T-cell (primary cell): ENCODE results near the gene AKAP13. TPM values are rescaled to one million over a fixed set of nuclear protein-coding genes. Genes with fewer than 3 reads are reported as not detected.

Experiments used
- ATAC-seq, 4 experiments: fragments of 200-7000 bp in 3 of 4; fragments of 150-1000 bp in 1 of 4; cut with Tn5 transposase; replicated peaks in 1 of 4; 1 replicate in 3 of 4; 2 replicates in 1 of 4; pipeline ENCODE4 v1.10.0; 2021; ENCODE audit warnings: moderate library complexity in 3 of 4, mild to moderate bottlenecking in 2 of 4, moderate number of reproducible peaks in 1 of 4
- CTCF ChIA-PET, 2 donors: fragments of 300-600 bp; sonication (Branson Sonifier 250); formaldehyde crosslinking; loops; one replicate each; lab custom pipeline; 2022; ENCODE audit warnings: antibody characterized with exemption in 2 of 2; lab: Charles Lee
- POLR2A ChIA-PET, 2 donors: fragments of 300-600 bp; sonication (Branson Sonifier 250); formaldehyde crosslinking; loops; one replicate each; lab custom pipeline; 2022; ENCODE audit warnings: antibody characterized with exemption in 2 of 2; lab: Charles Lee
- DNase-seq, 35 experiments: peaks; one replicate each; pipeline versions ENCODE4 v3.0.0 to v3.0.0-alpha.2; 2013 to 2023
- H3K27ac ChIP-seq: one replicate; pipeline ENCODE4 v1.5.1; 2013; ENCODE audit warnings: low read length
- H3K27me3 ChIP-seq, 2 experiments: replicated peaks in 1 of 2; 1 replicate in 1 of 2; 2 replicates in 1 of 2; pipeline versions ENCODE4 v1.6.1 to v1.7.0; 2013; ENCODE audit warnings: low read length in 1 of 2, mixed read lengths in 1 of 2; ENCODE audit not compliant: control insufficient read depth in 2 of 2, insufficient read depth in 2 of 2; ENCODE audit errors: extremely low read depth in 1 of 2
- H3K36me3 ChIP-seq, 2 donors: 1 replicate in 1 of 2; 2 replicates in 1 of 2; pipeline versions ENCODE4 v1.6.1 to v1.7.0; 2013; ENCODE audit warnings: low read length in 1 of 2; ENCODE audit not compliant: control insufficient read depth in 2 of 2, insufficient read depth in 1 of 2; ENCODE audit errors: extremely low read depth in 1 of 2
- H3K4me1 ChIP-seq, 2 experiments: 1 replicate in 1 of 2; 2 replicates in 1 of 2; pipeline versions ENCODE4 v1.6.1 to v1.7.0; 2013; ENCODE audit warnings: low read length in 2 of 2, mixed read lengths in 1 of 2; ENCODE audit not compliant: insufficient read depth in 2 of 2, control insufficient read depth in 1 of 2; ENCODE audit errors: extremely low read depth in 1 of 2
- H3K4me3 ChIP-seq, 2 donors: 1 replicate in 1 of 2; 2 replicates in 1 of 2; pipeline versions ENCODE4 v1.5.1 to v1.7.0; 2013; ENCODE audit warnings: mild to moderate bottlenecking in 2 of 2, low read length in 1 of 2, moderate library complexity in 1 of 2; ENCODE audit not compliant: control insufficient read depth in 1 of 2; ENCODE audit errors: extremely low read depth in 1 of 2
- H3K9me3 ChIP-seq: 2 replicates; pipeline ENCODE4 v1.7.0; 2013
- H3K27ac Mint-ChIP-seq, 2 donors: one replicate each; pipeline ENCODE4 v1.8.0; 2020 to 2021; ENCODE audit warnings: mild to moderate bottlenecking in 2 of 2, mixed read lengths in 2 of 2
- H3K27me3 Mint-ChIP-seq, 2 donors: one replicate each; pipeline ENCODE4 v1.8.0; 2021 to 2022; ENCODE audit warnings: mixed read lengths in 2 of 2
- H3K36me3 Mint-ChIP-seq: one replicate; pipeline ENCODE4 v1.8.0; 2021; ENCODE audit warnings: mixed read lengths
- H3K4me1 Mint-ChIP-seq, 3 donors: one replicate each; pipeline ENCODE4 v1.8.0; 2020 to 2022; ENCODE audit warnings: mixed read lengths in 3 of 3, mild to moderate bottlenecking in 1 of 3
- H3K4me3 Mint-ChIP-seq, 3 donors: one replicate each; pipeline ENCODE4 v1.8.0; 2020 to 2022; ENCODE audit warnings: mild to moderate bottlenecking in 3 of 3, mixed read lengths in 3 of 3, moderate library complexity in 3 of 3
- H3K9me3 Mint-ChIP-seq, 3 donors: one replicate each; pipeline ENCODE4 v1.8.0; 2020 to 2022; ENCODE audit warnings: mixed read lengths in 3 of 3
- WGBS: methylation state at CpG from one replicate; pipeline ENCODE4 v1.1.5; 2013; ENCODE audit warnings: missing lambda C conversion rate; ENCODE audit not compliant: insufficient coverage; 5-methylcytosine and 5-hydroxymethylcytosine counted together
- total RNA-seq, 35 experiments: library from RNA in 6 of 35; stranded (reverse) in 6 of 35; fragments of 120-200 nt in 1 of 35; gene quantifications; one replicate each; pipeline versions ENCODE4 v1.2.1 to v1.2.4 and lab custom pipeline; 2013 to 2026

AKAP13 gene
- total RNA-seq, 5 donors from 2014 or later (not counting 1 experiment from before 2014, with no cell fraction given): 232 to 391 (median 281) TPM

GRCh38 chr15:85545752-85546151, 165.3 kb downstream of the AKAP13 start:
- H3K4me1 ChIP-seq: peaks cover 5 to 20% of the 10 kb centered on the region in 2 experiments
- ChIA-PET POLR2A (no interaction called here), CTCF (interaction anchor here (0.6 to 0.8 kb wide), 2 partner anchors 20 to 40 kb away, joined by 3 to 4 read pairs; no protein-coding TSS in a partner anchor)
- DNase-seq (no peak), ATAC-seq (no peak)
- 100% methylated on average over 1 of the region's 3 CpGs for WGBS
- no peak overlapping the region for H3K27ac ChIP-seq
- no peak overlapping the region for H3K4me3 ChIP-seq
- Mint-ChIP-seq H3K4me1 (peaks cover 52 to 71% (median 62%) of the 10 kb centered on the region in 3 donors), H3K27me3 (no peaks in the 10 kb centered on the region), H3K9me3 (no peaks in the 10 kb centered on the region), H3K27ac (peak overlapping the region; percentile 11 to 56), H3K36me3 (peaks cover 49% of the 10 kb centered on the region), H3K4me3 (no peak overlapping the region)
- H3K9me3 ChIP-seq: no peaks in the 10 kb centered on the region
- H3K27me3 ChIP-seq: no peaks in the 10 kb centered on the region
- H3K36me3 ChIP-seq: peaks cover 0 to 16% of the 10 kb centered on the region in 2 donors

GRCh38 chr15:85547386-85547785, 167.0 kb downstream of the AKAP13 start:
- Mint-ChIP-seq H3K9me3 (no peaks in the 10 kb centered on the region), H3K27ac (peak overlapping the region; percentile 28 to 65), H3K36me3 (peaks cover 57% of the 10 kb centered on the region), H3K27me3 (no peaks in the 10 kb centered on the region), H3K4me1 (peaks cover 36 to 54% (median 48%) of the 10 kb centered on the region in 3 donors), H3K4me3 (no peak overlapping the region)
- Histone ChIP-seq H3K36me3 (peaks cover 0 to 16% of the 10 kb centered on the region in 2 donors), H3K4me3 (no peak overlapping the region), H3K27me3 (no peaks in the 10 kb centered on the region), H3K4me1 (peaks cover 5 to 13% of the 10 kb centered on the region in 2 experiments), H3K27ac (no peak overlapping the region), H3K9me3 (no peaks in the 10 kb centered on the region)
- no CpG with 5 or more reads among the region's 1 CpG for WGBS
- ATAC-seq: no peak
- CTCF ChIA-PET: no interaction called here
- POLR2A ChIA-PET: interaction anchor here in 1 of 2 donors (1.0 kb wide), 1 partner anchor 55 kb away, joined by 3 read pairs; no protein-coding TSS in a partner anchor
- DNase-seq: no peak

GRCh38 chr15:85550283-85550682, 169.9 kb downstream of the AKAP13 start:
- Histone ChIP-seq H3K4me1 (peaks cover 0 to 2% of the 10 kb centered on the region in 2 experiments), H3K4me3 (no peak overlapping the region)
- POLR2A ChIA-PET: no interaction called here

GRCh38 chr15:85551221-85551832, 170.9 kb downstream of the AKAP13 start:
- H3K27me3 ChIP-seq: no peaks in the 10 kb centered on the region
- POLR2A ChIA-PET: no interaction called here
- H3K36me3 ChIP-seq: peaks cover 0 to 5% of the 10 kb centered on the region in 2 donors
- no peak overlapping the region for H3K4me3 Mint-ChIP-seq
- no peak for DNase-seq
- peaks cover 36% of the 10 kb centered on the region for H3K36me3 Mint-ChIP-seq
- no peaks in the 10 kb centered on the region for H3K9me3 ChIP-seq
- no peaks in the 10 kb centered on the region for H3K27me3 Mint-ChIP-seq
- H3K4me3 ChIP-seq: no peak overlapping the region
- H3K27ac Mint-ChIP-seq: no peak overlapping the region
- CTCF ChIA-PET: no interaction called here
- H3K4me1 ChIP-seq: peaks cover 0 to 2% of the 10 kb centered on the region in 2 experiments
- H3K9me3 Mint-ChIP-seq: no peaks in the 10 kb centered on the region
- ATAC-seq: no peak
- 80% methylated on average over 1 of the region's 3 CpGs for WGBS
- H3K27ac ChIP-seq: no peak overlapping the region
- peaks cover 31 to 38% (median 32%) of the 10 kb centered on the region in 3 donors for H3K4me1 Mint-ChIP-seq

More at GRCh38 chr15:85550283-85550682, 169.9 kb downstream of the AKAP13 start:
- Mint-ChIP-seq H3K27ac (no peak overlapping the region), H3K4me1 (peaks cover 25 to 38% (median 32%) of the 10 kb centered on the region in 3 donors), H3K36me3 (peaks cover 43% of the 10 kb centered on the region), H3K27me3 (no peaks in the 10 kb centered on the region), H3K4me3 (no peak overlapping the region), H3K9me3 (no peaks in the 10 kb centered on the region)
- Histone ChIP-seq H3K27me3 (no peaks in the 10 kb centered on the region), H3K36me3 (peaks cover 0 to 8% of the 10 kb centered on the region in 2 donors), H3K9me3 (no peaks in the 10 kb centered on the region), H3K27ac (no peak overlapping the region)
- 100% methylated on average over 1 of the region's 2 CpGs for WGBS
- no peak for ATAC-seq
- CTCF ChIA-PET: no interaction called here
- DNase-seq: no peak

DNA sequence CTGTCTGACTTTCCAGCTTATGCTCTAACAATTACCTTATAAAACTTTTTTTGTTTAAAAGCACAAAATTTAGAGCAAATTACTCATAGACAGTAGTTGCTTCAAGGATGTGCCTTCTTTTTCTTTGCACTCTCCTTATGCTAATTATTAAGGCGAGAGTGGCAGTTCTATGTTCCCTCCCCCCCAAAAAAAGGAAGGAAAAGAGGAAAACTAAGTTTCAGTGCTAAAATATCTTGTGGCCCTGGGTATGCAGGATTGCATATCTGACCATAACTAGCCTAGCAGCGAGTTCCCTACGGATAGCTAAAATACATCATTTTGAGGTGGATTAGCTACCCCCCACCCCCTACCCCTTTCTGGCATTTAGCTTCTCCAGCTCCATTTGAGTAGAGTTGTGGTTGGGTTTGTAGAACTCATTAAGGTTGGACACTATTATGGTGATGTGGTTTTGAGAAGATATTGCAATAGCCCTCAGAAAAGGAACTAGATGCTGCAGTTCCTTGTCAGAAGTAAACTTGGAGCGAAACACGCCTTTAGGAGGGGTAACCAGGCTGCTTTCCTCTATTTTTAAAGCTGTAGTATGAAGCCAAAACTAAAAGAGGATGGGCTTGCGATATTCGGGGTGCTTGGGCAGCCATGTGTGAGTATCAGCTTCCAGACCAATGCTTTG, 174.6 kb downstream of the AKAP13 start:
- H3K27me3 ChIP-seq: no peaks in the 10 kb centered on the region
- peaks cover 6 to 7% of the 10 kb centered on the region in 2 experiments for H3K4me1 ChIP-seq
- Mint-ChIP-seq H3K36me3 (peaks cover 40% of the 10 kb centered on the region), H3K9me3 (no peaks in the 10 kb centered on the region), H3K4me1 (peaks cover 44 to 55% (median 51%) of the 10 kb centered on the region in 3 donors), H3K27me3 (no peaks in the 10 kb centered on the region), H3K4me3 (no peak overlapping the region), H3K27ac (peak overlapping the region; percentile 24 to 33)
- ChIA-PET POLR2A (no interaction called here), CTCF (interaction anchor here in 1 of 2 donors (1.5 kb wide), 1 partner anchor 12 kb away, joined by 3 read pairs; no protein-coding TSS in a partner anchor)
- no peak overlapping the region for H3K27ac ChIP-seq
- peaks cover 0 to 4% of the 10 kb centered on the region in 2 donors for H3K36me3 ChIP-seq
- WGBS: 86% methylated on average over 4 of the region's 7 CpGs
- no peaks in the 10 kb centered on the region for H3K9me3 ChIP-seq
- H3K4me3 ChIP-seq: no peak overlapping the region
- DNase-seq (no peak), ATAC-seq (no peak)

DNA sequence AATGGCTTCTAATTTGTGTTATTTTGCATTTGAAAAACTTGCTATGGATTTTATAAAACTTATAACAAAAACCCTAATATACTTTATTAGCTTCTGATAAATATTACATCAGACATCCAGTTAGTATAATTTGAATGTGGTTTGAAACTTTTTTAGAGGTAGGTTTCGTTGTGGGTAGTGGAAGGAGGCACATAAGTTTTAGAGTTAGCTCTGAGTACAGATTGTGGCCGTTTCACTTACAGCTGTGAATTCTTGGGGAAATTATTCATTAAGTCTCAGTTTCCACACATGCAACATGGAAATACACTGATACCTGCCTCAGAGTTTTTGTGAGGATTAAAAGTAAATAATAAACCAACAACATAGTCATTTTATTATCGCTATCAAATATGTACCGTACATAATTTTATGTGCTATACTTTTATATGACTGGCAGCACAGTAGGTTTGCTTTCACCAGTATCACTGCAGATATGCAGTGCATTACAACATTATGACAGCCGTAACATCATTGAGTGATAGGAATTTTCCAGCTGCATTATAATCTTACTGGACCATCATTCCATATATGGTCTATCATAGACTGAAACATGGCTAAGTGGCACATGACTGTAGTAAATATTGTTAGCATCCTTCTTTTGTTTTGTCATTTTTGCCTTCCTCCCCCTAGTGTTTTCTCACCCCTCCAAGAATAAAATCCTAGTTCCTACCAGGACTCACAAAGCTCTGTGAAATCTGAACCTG, 175.6 kb downstream of the AKAP13 start:
- CTCF ChIA-PET: interaction anchor here in 1 of 2 donors (1.5 kb wide), 1 partner anchor 13 kb away, joined by 3 read pairs; no protein-coding TSS in a partner anchor
- POLR2A ChIA-PET: interaction anchor here in 1 of 2 donors (0.6 kb wide), 1 partner anchor 287 kb away, joined by 3 read pairs; no protein-coding TSS in a partner anchor
- Histone ChIP-seq H3K4me1 (peaks cover 6 to 7% of the 10 kb centered on the region in 2 experiments), H3K9me3 (no peaks in the 10 kb centered on the region), H3K27me3 (no peaks in the 10 kb centered on the region), H3K36me3 (peaks cover 0 to 4% of the 10 kb centered on the region in 2 donors), H3K27ac (no peak overlapping the region), H3K4me3 (no peak overlapping the region)
- Mint-ChIP-seq H3K4me3 (peak overlapping the region in 1 of 3 donors; percentile 43), H3K27me3 (no peaks in the 10 kb centered on the region), H3K36me3 (peaks cover 38% of the 10 kb centered on the region), H3K9me3 (no peaks in the 10 kb centered on the region), H3K4me1 (peaks cover 44 to 53% (median 51%) of the 10 kb centered on the region in 3 donors), H3K27ac (no peak overlapping the region)
- DNase-seq (no peak), ATAC-seq (no peak)
- no CpG with 5 or more reads among the region's 5 CpGs for WGBS
